Measurements from ENCODE around the gene BEST1. TPM values are rescaled to one million over a fixed set of nuclear protein-coding genes. Genes with fewer than 3 reads are reported as not detected.
"Not testable (repeated sequence)": the region's sequence is repeated elsewhere in the genome, so short reads cannot be mapped to it uniquely, and the experiment has no call there.

Gene BEST1
- total RNA-seq, 2 donors from 2014 or later: 1.9 to 4.1 TPM

DNA sequence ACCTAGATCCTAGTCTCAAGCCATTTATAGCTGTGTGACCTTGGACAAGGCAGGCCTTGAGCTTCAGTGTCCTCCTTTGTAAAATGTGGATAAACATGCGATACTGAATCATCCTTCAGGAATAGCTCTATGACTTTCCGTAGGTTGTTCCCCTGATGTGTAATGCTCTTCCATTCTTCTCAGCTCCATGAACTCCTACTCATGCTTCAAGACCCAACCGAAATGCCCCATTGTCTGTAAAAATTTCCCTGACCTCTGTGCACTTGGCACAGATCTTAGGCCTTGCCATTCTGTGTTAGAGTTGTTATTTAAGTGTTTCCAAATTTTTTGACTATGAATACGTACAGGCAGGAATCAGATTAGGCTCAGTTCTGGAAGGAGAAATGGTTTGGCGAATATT is 3.3 kb upstream of the BEST1 start:
- ATAC-seq (replicated peaks in 1 of 2) (no peak), DNase-seq (no peak)
- H3K36me3 Mint-ChIP-seq (ENCODE audit: insufficient read depth in 2 of 2): no peaks in the 10 kb centered on the region
- H3K9me3 Mint-ChIP-seq: no peaks in the 10 kb centered on the region
- H3K27me3 Mint-ChIP-seq (ENCODE audit: low read depth): peaks cover 13% of the 10 kb centered on the region
- H3K27ac Mint-ChIP-seq: no peak overlapping the region
- H3K4me1 Mint-ChIP-seq (ENCODE audit: low read depth): peaks cover 21% of the 10 kb centered on the region
- H3K4me3 Mint-ChIP-seq: no peak overlapping the region

DNA sequence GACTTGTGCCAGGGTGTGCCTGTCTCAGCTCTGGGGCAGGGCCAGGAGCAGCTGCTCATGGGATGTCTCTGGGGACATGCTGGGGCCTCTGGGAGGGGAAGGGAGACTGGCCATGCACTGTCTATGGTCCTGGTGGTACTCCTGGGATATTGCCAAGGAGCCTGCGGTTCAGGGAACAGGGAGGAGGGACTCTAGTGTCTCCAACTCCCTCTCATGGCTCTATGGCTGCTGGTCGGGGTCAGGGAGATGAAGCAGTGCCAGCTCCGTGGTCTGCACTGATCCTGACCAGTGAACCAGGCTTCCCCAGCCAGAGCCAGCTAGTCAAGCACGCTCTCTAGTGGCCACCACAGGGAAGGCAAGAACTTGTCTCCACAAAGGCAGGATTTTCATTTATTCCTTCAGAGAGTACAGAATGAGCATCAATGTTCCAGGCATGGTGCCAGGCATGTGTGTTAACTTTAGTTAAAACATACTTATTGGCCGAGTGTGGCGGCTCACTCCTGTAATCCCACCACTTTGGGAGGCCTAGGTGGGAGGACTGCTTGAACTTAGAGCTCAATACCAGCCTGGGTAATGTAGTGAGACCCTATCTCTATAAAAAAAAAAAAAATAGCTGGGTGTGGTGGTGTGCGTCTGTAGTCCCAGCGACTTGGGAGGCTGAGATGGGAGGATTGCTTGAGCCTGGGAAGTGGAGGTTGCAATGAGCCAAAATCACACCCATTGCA is 2.5 kb upstream of the BEST1 start:
- Mint-ChIP-seq H3K4me1 (ENCODE audit: low read depth) (peaks cover 21% of the 10 kb centered on the region), H3K4me3 (no peak overlapping the region), H3K27ac (no peak overlapping the region), H3K9me3 (no peaks in the 10 kb centered on the region), H3K36me3 (ENCODE audit: insufficient read depth in 2 of 2) (no peaks in the 10 kb centered on the region), H3K27me3 (ENCODE audit: low read depth) (peaks cover 13% of the 10 kb centered on the region)
- DNase-seq: peak; percentile 75 to 76
- peak; percentile 45 to 52 for ATAC-seq (replicated peaks in 1 of 2)

DNA sequence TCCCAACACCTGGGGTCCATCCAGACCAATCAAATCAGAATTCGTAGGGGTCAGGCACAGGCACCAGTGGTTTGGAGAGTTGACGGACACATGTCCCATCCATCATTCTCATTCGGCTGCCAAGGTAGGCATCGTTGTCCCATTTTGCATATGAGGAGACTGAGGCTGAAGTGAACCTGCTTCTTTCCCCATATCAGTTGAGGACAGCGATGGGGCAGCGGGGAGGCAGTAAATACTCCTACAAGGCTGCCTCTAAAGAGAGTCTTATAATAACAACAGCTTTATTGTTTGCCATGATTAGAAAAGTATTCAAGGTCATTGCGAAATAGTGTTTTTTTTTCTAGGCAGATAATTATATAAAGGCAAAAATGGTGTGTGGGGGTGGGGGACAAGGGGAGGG is 1.6 kb upstream of the BEST1 start:
- Mint-ChIP-seq H3K9me3 (no peaks in the 10 kb centered on the region), H3K4me1 (ENCODE audit: low read depth) (peaks cover 21% of the 10 kb centered on the region), H3K36me3 (ENCODE audit: insufficient read depth in 2 of 2) (no peaks in the 10 kb centered on the region), H3K4me3 (no peak overlapping the region), H3K27ac (no peak overlapping the region), H3K27me3 (ENCODE audit: low read depth) (peaks cover 13% of the 10 kb centered on the region)
- DNase-seq (no peak), ATAC-seq (replicated peaks in 1 of 2) (no peak)

GRCh38 chr11:61949169-61950034 is 749 bp upstream of the BEST1 start:
- DNase-seq (peak; percentile 61 to 68), ATAC-seq (replicated peaks in 1 of 2) (peak; percentile 87)
- peaks cover 7% of the 10 kb centered on the region for H3K27me3 Mint-ChIP-seq (ENCODE audit: low read depth)
- no peaks in the 10 kb centered on the region for H3K9me3 Mint-ChIP-seq
- peak overlapping the region; percentile 51 to 63 for H3K4me3 Mint-ChIP-seq
- H3K27ac Mint-ChIP-seq: peak overlapping the region; percentile 87
- H3K4me1 Mint-ChIP-seq (ENCODE audit: low read depth): peaks cover 21% of the 10 kb centered on the region
- no peaks in the 10 kb centered on the region for H3K36me3 Mint-ChIP-seq (ENCODE audit: insufficient read depth in 2 of 2)

DNA sequence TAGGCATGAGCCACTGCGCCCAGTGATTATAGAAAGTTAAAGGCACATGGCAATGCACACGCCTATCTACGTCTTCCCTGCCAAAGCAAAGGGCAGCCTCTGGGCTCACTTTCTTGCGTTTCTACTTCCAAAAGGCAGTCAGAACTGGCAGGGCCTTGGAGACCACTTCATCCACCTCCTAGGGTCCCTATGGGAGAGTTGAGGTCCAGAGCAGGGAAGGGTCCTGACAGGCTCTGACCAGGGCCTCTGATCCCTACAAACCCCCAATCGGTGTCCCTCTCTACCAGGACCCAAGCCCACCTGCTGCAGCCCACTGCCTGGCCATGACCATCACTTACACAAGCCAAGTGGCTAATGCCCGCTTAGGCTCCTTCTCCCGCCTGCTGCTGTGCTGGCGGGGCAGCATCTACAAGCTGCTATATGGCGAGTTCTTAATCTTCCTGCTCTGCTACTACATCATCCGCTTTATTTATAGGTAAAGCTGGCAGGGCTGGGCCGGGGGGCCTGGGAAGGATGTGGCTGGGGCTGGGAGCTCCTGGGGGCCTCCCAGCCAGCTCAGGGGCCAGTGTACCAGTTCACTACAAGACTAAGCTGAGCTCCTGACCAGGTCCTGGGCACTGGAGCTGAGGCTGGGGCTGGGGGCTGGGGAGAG is 1.5 kb downstream of the BEST1 start:
- H3K36me3 Mint-ChIP-seq (ENCODE audit: insufficient read depth in 2 of 2): no peaks in the 10 kb centered on the region
- ATAC-seq (replicated peaks in 1 of 2): no peak
- H3K4me3 Mint-ChIP-seq: no peak overlapping the region
- H3K27ac Mint-ChIP-seq: no peak overlapping the region
- no peaks in the 10 kb centered on the region for H3K27me3 Mint-ChIP-seq (ENCODE audit: low read depth)
- no peaks in the 10 kb centered on the region for H3K9me3 Mint-ChIP-seq
- DNase-seq: no peak
- H3K4me1 Mint-ChIP-seq (ENCODE audit: low read depth): peaks cover 28% of the 10 kb centered on the region

- H3K9me3 Mint-ChIP-seq: no peaks in the 10 kb centered on the region
- DNase-seq (no peak), ATAC-seq (replicated peaks in 1 of 2) (no peak)
Measured at GRCh38 chr11:61952882-61953281, 2.7 kb downstream of the BEST1 start.

DNA sequence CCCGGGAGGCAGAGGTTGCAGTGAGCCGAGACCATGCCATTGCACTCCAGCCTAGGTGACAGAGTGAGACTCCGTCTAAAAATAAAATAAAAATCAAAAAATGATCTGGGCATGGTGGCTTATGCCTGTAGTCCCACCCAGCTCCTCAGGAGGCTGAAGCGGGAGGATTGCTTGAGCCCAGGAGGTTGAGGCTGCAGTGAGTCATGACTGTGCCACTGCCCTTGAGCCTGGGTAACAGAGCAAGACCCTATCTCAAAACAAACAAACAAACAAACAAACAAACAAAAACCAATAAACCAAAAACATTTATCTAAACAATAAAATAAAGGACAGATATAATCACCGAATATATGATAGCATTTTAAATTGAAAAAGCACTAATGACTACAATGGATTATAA is 3.5 kb downstream of the BEST1 start:
- H3K4me3 Mint-ChIP-seq; H3K36me3 Mint-ChIP-seq (ENCODE audit: insufficient read depth in 2 of 2); H3K27me3 Mint-ChIP-seq (ENCODE audit: low read depth); ATAC-seq (replicated peaks in 1 of 2); H3K27ac Mint-ChIP-seq; H3K9me3 Mint-ChIP-seq; DNase-seq: not testable (repeated sequence)
- H3K4me1 Mint-ChIP-seq (ENCODE audit: low read depth): peaks cover 24% of the 10 kb centered on the region

More at GRCh38 chr11:61952882-61953281, 2.7 kb downstream of the BEST1 start:
- H3K27ac Mint-ChIP-seq: no peak overlapping the region
- no peaks in the 10 kb centered on the region for H3K27me3 Mint-ChIP-seq (ENCODE audit: low read depth)
- peaks cover 23% of the 10 kb centered on the region for H3K4me1 Mint-ChIP-seq (ENCODE audit: low read depth)
- H3K36me3 Mint-ChIP-seq (ENCODE audit: insufficient read depth in 2 of 2): no peaks in the 10 kb centered on the region
- no peak overlapping the region for H3K4me3 Mint-ChIP-seq

GRCh38 chr11:61954106-61954850 is 4.1 kb downstream of the BEST1 start:
- no peaks in the 10 kb centered on the region for H3K36me3 Mint-ChIP-seq (ENCODE audit: insufficient read depth in 2 of 2)
- H3K27ac Mint-ChIP-seq: no peak overlapping the region
- no peak for ATAC-seq (replicated peaks in 1 of 2)
- no peak for DNase-seq
- H3K27me3 Mint-ChIP-seq (ENCODE audit: low read depth): no peaks in the 10 kb centered on the region
- peaks cover 29% of the 10 kb centered on the region for H3K4me1 Mint-ChIP-seq (ENCODE audit: low read depth)
- H3K9me3 Mint-ChIP-seq: no peaks in the 10 kb centered on the region
- no peak overlapping the region for H3K4me3 Mint-ChIP-seq

GRCh38 chr11:61954851-61955421 is 4.8 kb downstream of the BEST1 start:
- H3K9me3 Mint-ChIP-seq: no peaks in the 10 kb centered on the region
- DNase-seq (no peak), ATAC-seq (replicated peaks in 1 of 2) (peak; percentile 14 to 50)
- no peaks in the 10 kb centered on the region for H3K27me3 Mint-ChIP-seq (ENCODE audit: low read depth)
- no peaks in the 10 kb centered on the region for H3K36me3 Mint-ChIP-seq (ENCODE audit: insufficient read depth in 2 of 2)
- H3K4me3 Mint-ChIP-seq: peak overlapping the region; percentile 41 to 64
- H3K27ac Mint-ChIP-seq: no peak overlapping the region
- H3K4me1 Mint-ChIP-seq (ENCODE audit: low read depth): peaks cover 25% of the 10 kb centered on the region

GRCh38 chr11:61955422-61956135 is 5.4 kb downstream of the BEST1 start:
- no peaks in the 10 kb centered on the region for H3K36me3 Mint-ChIP-seq (ENCODE audit: insufficient read depth in 2 of 2)
- peak overlapping the region; percentile 54 to 66 for H3K4me3 Mint-ChIP-seq
- no peak overlapping the region for H3K27ac Mint-ChIP-seq
- H3K27me3 Mint-ChIP-seq (ENCODE audit: low read depth): no peaks in the 10 kb centered on the region
- DNase-seq: peak; percentile 40 to 49
- peak; percentile 51 to 60 for ATAC-seq (replicated peaks in 1 of 2)
- H3K9me3 Mint-ChIP-seq: no peaks in the 10 kb centered on the region
- H3K4me1 Mint-ChIP-seq (ENCODE audit: low read depth): peaks cover 19% of the 10 kb centered on the region

- no peak for ATAC-seq (replicated peaks in 1 of 2)
- Mint-ChIP-seq H3K9me3 (no peaks in the 10 kb centered on the region), H3K27me3 (ENCODE audit: low read depth) (no peaks in the 10 kb centered on the region), H3K4me1 (ENCODE audit: low read depth) (peaks cover 18% of the 10 kb centered on the region), H3K4me3 (peak overlapping the region; percentile 54 to 66), H3K27ac (no peak overlapping the region), H3K36me3 (ENCODE audit: insufficient read depth in 2 of 2) (no peaks in the 10 kb centered on the region)
- DNase-seq: no peak
Measured at GRCh38 chr11:61956191-61957020, 6.3 kb downstream of the BEST1 start.

Measured in activated T-cell treated with anti-CD3 and anti-CD28 coated beads, Interleukin-2, amount 50 U/mL, for 72 hours (primary cell).